Inferior parietal cortex (tissue), 1 donor: ENCODE results near the gene GNG13.
"Not testable (repeated sequence)": the region's sequence is repeated elsewhere in the genome, so short reads cannot be mapped to it uniquely, and the experiment has no call there.

Experiments used
- DNase-seq: peaks from one replicate; pipeline ENCODE4 v3.0.0-alpha.2; 2016; ENCODE audit errors: extremely low spot score

Gene GNG13

DNA sequence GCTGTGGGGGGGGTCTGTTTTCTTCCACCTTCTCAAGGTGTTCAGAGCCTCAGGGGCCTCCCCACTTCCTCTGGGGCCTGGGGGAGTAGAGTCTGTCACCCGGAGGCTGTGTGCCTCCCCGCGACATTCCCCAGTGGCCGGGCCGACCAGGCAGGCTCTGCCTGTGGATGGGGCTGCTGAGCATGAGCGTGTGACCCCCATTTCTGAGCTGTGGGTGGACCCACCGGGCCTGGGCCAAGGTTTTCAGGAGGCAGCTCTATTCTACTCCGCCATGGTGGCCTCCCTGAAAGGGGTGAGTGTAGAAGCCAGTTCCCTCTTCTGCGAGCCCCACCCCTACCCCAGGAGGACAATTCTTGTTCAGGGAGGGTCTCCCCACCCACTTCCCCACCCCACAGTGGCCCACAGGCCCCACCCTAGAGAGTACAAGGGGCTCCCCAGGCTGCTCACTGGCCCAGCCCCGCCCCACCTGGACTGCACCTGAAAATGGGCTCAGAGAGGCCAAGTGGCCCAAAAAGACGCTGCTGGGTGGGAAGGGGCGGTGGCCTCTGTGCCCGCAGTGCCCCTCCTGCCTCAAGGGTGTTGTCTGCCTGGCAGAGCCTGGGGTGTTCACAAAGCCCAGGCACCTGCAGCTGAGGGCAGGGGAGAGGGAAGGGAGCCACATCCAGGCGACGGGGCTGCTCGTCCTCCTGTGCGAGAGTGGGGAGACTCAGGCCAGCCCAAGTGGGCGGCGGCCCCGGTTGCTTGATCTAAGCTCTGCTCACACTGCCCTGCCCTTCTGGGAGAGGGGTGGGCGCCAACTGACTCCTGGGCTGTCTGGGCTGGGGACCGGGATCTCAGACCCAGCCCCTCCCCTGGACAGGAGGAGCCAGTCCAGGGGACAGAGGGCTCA lies 38.7 kb downstream of the GNG13 start:
- no peak for DNase-seq

DNA sequence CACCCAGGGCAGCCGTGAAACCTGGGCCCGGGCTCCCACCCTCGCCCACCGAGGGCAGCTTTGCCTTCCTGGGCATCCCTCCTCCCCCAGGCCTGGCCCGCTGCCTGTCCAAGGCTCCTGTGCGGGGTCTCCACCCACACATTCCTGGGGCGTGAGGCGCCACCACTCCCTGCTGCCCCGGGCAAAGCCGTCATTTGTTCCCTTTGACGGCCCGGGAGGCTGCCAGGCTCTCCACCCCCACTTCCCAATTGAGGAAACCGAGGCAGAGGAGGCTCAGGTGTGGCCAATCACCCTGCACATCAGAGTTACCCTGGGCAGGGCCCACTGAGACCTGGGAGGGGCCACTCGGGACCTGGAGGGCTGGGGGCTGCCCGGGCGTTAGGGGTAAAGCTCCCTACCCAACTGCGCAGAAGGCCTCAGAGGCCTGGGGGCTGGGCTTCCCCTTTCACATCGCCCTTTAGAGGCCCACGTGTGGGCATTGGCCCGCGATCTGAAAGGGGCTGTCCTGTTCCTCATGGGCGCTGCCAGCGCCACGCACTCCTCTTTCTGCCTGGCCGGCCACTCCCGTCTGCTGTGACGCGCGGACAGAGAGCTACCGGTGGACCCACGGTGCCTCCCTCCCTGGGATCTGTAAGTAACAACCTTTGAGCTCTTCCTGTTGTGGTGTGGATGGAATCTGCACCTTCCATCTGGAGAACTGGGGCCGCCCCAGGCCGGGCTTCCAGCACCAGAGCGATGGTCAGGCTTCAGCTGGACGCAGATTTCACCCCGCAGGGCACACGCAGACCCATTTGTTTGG lies 39.8 kb downstream of the GNG13 start, which contains the start of gene MSLN:
Gene MSLN, plus strand, starts transcription at position 190 of the 799 bp plus-strand sequence. CDS start 1,947 bp downstream, outside the sequence.
- DNase-seq, result no peak

DNA sequence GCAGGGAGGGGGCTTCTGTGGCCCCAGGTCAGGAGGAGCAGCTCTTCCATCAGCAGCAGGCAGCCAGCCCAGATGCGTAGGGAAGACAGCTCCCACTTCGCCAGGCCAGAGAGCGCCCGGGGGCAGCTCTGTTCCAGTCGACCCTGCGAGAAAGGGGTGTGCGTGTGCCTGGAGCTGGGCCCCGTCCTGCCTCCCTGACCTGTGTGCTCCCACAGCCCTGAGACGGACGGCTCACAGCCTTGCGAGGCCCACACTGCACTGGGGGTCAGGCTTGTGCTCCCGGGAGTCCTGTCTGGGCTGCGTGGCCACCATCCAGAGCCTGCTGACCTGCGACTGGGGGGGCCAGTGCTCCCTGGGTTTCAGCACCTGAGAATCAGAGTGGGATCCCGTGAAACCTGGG lies 40.5 kb downstream of the GNG13 start:
- no peak for DNase-seq

DNA sequence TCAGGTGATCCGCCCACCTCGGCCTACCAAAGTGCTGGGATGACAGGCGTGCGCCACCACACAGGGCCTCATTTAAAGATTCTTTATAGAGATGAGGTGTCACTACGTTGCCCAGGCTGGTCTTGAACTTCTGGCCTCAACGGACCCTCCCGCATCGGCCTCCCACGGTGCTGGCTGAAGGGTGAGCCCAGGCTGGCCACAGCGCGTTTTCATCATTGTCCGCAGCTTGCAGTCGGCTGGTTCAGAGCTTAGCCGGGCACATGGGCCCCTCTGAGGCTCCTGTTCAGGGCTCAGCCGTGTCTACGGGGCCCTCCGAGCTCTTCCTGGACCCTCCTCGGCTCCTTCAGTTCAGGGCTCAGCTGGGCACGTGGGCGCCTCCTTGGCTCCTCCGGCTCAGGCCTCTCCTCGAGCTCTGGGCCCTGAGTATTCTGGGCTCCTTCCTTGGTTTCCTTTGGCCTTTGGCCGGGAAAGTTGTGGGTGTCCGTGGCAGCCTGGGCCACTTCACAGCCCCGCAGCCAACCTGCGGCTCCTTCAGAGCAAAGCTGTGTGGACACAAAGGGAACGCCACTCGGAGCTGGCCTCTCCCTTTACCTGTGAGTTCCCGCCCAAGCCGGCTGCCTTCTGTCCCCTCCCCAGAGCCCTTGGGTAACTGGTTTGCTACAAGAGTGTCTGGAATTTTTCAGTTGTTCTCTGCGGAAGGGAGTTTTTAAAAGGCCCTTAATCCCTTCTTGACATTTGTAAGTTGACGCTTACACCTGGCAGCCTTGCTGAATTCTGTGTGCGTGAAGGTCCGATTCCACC lies 41.2 kb downstream of the GNG13 start:
- no peak for DNase-seq

DNA sequence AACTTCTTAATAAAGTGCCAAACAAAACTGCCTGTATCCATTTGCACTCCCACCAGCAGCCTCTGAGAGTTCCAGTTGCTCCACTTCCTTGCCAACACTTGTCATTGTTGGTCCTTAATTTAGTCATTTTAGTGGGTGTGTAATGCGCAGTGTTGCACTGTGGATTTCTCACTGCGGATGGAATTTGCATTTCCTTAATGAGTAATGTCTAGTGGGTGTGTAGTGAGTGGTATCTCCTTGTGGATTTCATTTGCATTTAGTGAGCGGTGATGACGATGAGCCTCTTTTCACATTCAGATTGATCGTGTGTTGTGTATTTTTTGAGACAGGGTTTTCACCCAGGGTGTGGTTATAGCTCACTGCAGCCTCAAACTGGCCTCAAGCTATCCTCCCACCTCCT lies 44.1 kb downstream of the GNG13 start:
- DNase-seq, result no peak

DNA sequence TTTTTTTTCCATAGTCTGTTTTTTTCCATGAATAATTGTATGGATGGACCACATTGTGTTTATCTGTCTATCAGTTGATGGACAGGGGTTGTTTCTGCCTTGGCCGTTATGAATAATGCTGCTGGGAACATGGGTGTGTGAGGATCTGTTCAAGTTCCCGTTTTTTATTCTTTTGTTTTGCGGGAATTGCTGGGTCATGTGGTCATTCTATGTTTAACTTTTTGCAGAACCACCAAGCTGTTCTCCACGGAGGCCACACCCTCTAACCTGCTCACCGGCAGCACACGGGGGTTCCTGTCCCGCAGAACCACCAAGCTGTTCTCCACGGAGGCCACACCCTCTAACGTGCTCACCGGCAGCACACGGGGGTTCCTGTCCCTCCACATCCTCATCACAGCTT lies 45.9 kb downstream of the GNG13 start:
- DNase-seq, result no peak

DNA sequence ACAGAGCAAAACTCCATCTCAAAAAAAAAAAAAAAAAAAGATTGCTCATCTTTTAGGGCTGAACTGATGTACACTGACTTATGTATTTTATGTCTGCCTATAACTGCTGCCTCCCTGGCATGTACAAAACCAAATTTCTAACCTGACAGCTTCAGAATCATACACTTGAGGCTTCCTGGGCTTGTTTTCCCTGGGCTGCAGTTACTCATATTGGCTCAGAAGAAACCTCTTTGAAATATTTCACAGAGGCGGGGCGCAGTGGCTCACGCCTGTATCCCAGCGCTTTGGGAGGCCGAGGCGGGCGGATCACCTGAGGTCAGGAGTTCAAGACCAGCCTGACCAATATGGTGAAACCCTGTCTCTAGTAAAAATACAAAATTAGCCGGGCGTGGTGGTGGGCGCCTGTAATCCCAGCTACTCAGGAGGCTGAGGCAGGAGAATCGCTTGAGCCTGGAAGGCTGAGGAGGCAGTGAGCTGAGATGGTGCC lies 46.4 kb downstream of the GNG13 start:
- not testable (repeated sequence) for DNase-seq

DNA sequence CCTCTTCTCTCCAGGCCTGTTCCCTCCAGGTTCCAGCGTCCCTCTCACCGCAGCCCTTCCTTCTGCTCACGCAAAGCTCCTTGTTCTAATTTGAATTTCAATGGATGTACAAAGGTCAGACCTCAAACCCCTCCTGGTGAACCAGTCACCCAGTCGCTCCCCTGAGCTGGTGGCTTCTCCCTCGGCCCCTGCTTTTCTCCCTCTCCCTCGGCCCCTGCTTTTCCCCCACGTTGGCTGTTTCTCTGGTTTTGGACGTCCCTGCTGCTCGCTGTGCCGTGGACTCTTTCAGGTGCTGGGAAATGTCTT lies 48.6 kb downstream of the GNG13 start:
- no peak for DNase-seq

DNA sequence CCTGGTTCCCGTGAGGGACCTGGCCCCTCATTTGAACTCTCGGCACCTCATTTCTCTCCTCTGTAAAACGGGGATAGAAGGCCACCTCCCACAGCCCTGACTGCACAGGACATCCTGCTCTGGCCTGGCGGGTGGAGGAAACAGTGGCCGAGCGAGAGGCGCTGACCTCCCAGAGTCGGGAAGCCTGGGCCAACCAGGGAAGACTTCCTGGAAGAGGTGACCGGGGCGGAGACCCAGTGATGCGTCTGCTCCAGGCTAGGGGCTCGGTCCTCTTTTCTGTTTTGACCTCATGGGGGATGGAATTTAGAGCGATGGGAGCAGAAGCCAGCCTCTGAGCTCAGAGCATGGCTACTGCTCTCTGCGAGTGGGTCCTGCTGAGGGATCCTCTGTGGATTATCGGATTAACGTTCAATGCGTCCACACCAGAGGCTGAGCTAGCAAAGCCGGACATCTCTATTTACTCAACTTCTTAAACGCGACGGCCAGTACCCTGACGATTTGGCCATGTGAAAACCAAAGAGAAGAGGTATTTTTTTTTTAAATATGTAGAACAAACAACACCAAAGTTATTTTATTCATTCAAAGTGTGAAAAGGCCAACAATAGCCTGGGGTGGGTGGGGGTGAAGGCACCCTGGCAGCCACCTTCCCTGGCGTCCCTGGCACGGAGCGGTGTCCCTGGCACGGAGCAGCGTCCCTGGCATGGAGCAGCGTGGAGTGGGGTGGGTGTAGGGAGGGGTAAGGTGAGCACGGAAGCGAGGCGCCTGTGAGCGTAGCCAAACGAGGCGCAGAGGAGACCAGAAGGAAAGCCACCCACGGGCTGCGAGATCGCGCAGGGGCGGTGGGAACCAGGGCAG lies 49.2 kb downstream of the GNG13 start:
- no peak for DNase-seq

DNA sequence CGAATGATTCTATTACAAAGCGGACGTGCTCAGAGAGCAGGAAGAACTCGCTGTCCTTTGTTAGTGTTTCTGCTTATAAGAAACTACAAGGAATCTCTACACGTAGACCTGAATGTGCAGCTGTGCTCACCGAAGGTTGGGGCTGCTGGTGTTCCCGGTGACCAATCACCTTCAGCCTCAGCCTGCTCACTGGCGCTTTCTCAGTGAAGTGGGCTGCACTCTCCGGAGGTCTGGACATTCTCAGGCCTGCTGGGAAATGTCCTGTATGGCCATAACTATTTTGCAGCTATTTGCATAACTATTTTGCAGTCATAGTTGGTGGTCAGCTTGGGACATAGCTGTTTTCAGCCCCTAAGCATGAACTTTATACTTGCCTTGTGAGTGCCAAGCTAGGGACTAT lies 50.0 kb downstream of the GNG13 start:
- DNase-seq, result no peak

DNA sequence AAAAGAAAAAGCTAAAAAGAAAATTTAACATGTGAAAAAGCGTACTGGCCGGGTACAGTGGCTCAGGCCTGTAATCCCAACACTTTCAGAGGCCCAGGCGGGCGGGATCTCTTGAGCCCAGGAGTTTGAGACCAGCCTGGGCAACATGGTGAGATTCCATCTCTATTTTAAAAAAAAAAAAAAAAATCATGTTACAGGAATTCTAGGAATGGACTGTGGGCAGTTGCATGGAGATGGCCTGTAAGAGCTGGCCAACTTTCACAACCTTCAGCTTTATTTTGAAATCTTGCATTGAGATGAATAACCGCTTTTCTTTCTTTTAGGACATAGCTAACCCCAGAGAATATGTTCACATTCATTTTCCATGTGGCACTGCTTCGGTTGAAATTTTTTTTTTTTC lies 51.5 kb downstream of the GNG13 start:
- no peak for DNase-seq
